NCI-H524 (cell line): ENCODE data around the gene KAZALD1.
A peak's percentile ranks its signal among the peaks of the same experiment; 100 is the strongest.

Source experiments
- DNase-seq, 2 experiments: peaks; one replicate each; lab custom pipeline; 2025; lab: John Stamatoyannopoulos, UW

The KAZALD1 gene

DNA sequence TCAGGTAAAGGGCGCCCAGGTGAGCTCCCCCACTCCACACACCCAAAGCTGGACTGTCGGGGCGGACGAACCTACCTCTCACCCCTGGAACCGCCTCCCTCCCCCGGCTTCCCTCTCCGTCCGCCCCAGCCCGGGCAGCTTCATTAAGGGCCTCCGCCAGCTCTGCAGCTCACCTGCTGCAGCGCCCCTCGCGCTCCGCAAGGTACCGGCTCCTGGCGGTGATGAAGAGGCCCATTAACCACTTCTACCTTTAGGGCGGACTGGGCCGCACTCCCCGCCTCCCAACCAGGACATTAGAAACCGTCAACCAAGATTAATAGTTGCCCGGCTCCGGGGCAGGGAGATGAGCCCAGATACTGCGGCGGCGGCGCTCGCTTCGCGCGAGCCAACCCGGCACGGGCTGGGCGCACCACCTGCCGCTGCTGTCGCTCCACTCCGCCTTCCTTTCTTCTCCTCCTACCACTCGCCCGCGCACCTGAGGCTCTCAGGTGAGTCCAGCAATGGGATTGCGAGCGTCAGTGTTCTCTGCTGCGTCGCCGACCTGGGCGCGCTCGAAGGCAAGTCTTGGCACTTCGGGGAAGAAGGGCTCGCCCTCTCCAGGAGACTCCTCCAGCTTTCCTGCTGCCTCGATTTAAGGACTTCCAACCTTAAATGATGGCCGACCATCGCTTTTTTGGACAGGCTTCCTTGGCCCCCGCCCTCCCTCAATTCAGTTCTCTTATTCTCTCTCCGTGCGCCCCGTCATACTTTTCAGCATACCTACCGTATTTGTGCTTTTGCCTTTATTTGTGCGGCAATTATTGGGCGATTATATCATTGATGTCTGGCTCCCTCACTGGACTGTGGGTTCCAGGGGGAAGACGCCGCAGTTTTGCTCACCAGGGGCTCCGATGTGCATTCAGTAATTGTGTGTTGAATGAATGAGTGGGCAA, 13.6 kb upstream of the KAZALD1 start:
- DNase-seq: no peak

DNA sequence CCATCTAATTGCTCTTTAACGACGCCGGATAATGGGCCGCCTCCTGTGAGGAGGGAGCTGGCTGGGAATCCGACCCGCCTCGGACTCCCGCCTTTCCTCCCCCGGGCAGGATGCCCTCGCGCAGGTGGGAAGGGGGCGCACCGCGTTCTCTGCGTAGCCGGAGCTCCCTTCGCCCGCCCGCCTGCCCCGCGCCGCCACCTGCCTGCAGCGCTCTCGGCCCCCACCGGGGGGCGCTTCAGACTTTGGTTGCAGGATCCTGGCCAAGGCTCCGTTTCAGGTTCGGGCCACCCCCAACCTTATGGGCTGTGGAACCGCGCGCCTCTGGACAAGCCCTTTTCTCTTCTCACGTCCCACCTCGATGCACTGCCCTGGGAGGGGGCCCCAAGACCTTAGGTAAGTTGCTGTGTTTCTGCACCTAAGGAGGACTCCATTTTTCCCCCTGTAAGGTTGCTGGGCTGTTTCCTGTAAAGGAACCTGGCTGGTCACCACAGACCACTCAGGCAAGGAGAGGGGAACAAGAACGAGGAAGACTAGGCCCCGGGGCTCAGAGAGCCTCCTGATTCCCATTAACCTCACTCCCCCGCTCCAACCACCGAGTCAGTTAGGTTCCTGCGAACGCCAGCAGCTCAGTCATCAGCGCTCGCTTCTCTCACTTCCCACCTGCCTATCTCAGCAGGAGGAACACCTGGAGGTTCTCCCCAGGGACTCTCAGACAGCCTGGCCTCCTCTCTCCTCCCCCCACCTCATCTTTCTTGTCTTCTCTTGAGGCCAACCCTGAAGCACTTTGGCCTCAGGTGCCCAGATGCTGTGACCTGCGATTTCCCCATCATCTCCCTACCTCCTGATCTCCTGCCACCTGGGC, 11.3 kb upstream of the KAZALD1 start:
- peak in 1 of 2 experiments; percentile 33 for DNase-seq

DNA sequence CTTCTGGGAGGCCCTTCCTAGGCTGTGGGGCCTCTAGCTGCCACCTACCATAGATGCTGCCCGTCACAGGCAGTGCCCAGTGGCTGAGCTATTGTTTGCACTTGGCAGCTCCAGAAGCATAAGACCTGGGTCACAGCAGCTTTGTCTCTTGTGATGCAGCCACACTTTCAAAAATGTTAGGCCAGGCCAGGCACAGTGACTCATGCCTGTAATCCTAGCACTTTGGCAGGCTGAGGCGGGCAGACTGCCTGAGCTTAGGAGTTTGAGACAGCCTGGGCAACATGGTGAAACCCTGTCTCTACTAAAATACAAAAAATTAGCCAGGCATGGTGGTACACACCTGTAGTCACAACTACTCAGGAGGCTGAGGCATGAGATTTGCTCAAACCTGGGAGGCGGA, 9.5 kb upstream of the KAZALD1 start:
- no peak for DNase-seq

DNA sequence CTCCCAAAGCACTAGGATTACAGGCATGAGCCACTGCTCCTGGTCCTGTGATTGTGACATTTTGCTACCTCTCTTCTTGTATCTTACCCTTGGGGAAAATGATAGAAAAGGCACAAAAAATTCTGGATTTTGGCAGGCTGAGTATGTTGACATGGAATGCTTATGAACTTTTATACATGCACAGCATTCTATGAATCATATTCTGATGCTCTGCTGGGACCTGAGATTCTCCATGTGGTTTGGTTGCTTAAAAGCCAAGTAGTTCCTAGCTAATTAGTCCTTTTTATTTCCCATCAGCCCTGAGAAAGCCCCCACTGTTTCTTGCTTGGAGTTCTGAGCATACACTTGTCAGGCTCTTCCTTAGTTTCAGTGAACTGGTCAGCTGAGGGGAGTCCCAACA, 8.3 kb upstream of the KAZALD1 start:
- no peak for DNase-seq

DNA sequence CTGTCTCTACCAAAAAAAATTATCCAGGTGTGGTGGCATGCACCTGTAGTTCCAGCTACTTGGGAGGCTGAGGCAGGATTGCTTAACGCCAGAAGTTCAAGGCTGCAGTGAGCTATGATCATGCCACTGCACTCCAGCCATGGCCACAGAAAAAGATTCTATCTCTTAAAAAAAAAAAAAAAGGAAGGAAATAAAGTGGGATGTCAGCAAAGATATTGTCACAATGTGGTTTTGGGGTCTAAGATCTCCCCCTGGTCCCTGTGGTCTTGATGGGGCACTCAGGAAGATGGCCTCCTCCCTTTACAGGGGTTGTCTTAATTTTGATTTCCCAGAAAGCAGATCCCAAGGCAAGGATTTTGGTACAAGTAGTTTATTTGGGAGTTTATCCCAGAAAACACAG, 7.4 kb upstream of the KAZALD1 start:
- no peak for DNase-seq

DNA sequence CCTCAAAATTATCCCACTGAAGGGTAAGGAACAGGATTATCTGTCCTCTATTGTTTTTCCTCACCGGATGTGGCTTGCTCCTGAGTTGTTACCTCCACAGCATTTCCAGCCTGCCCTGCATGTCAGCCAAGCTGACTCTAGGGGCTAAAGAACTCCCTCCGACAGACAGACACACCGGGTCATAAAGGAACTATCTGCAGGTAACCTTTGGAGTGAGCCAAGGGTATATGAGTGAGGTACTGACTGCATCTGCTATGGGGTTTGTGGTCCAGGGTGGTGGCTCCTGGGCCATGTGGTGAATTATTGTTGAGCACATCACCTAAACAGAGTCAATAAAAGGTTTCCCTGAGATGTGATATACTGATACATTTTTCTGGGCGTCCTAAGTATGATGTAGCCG, 6.9 kb upstream of the KAZALD1 start:
- DNase-seq: no peak

DNA sequence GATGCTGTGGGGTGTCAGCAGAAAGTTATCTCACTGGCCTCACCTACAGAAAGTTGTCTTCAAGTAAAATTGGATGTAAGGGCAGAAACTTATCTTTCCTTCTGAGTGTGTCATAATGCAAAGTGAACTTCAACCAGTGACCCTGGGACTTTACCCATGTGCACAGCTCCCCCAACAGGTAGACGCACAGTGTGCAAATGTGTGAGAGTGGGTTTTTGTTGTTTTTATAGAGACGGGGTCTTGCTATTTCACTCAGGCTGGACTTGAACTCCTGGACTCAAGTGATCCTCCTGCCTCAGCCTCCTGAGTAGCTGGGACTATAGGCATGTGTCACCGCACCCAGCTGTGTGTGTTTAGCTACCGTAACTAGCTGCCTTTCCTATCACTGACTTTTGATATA, 6.4 kb upstream of the KAZALD1 start:
- DNase-seq: no peak

DNA sequence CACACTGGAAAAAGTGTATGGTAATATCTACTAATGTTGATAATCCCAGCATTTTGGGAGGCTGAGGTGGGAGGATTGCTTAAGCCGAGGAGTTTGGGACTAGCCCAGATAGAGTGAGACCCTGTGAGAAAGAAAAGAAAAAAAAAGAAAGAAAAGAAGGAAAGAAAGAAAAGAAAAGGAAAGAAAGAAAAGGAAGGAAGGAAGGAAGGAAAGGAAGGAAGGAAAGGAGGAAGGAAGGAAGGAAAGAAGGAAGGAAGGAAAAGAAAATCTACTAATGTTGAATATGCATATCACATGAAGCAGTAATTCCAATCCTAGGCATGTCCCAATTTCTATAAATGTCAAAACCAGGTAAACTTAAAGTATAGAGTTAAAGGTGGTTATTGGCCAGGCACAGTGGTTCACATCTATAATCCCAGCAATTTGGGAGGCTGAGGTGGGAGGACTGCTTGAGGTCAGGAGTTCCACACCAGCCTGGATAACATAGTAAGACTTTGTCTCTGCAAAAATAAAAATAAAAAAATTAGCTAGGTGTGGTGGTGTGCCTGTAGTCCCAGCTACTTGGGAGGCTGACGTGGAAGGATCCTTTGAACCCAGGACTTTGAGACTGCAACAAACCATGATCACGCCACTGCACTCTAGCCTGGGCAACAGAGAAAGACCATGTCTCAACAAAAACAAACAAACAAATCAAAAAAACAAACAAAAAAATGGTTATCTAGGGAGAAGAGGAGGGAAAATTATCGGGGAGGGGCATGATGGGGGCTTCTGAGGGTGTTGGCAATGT, 5.2 kb upstream of the KAZALD1 start:
- no peak for DNase-seq

DNA sequence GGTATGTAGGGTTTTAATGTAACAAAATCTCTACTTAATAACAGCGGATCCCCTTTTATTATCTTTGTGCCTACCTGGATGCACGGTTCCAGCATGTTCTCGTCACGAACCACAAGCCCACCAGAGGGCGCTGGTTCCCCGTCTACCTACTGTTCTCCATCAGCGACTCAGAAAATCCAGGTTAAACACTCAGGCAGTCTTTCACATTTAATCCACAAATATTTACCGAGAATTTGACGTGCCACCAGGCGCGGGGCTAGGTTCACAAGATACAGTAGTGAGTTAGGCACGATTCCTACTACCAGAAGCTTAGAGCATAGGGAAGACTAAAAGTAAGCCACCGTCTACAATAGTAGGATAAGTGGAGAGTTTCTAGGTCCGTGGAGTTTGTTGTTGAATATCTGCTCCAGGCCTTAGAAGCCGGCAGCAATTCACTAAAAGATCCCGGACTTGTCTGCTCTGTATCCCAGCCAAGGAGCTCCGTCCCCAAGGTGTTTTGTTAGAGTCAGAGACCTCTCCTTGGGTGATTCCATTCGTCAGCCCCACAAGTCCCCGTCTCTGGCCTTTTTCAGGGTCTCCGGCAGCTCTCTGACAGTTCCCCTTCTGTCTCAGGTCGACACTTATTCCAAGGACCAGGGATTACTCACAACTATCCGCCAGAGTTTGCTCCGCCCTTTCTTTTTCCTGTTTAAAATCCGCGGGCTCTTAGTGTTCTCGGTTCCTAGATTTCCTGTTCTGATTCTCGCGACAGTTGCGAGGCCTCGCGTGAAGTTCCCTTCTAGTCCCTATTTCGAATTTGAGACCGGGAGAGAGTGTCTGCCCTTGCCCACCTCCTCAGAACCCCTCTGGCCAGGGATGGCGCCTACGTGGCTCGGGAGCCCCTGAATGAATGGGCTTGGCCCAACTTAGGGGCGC, 1.5 kb upstream of the KAZALD1 start:
- DNase-seq: peak; percentile 65 to 81

DNA sequence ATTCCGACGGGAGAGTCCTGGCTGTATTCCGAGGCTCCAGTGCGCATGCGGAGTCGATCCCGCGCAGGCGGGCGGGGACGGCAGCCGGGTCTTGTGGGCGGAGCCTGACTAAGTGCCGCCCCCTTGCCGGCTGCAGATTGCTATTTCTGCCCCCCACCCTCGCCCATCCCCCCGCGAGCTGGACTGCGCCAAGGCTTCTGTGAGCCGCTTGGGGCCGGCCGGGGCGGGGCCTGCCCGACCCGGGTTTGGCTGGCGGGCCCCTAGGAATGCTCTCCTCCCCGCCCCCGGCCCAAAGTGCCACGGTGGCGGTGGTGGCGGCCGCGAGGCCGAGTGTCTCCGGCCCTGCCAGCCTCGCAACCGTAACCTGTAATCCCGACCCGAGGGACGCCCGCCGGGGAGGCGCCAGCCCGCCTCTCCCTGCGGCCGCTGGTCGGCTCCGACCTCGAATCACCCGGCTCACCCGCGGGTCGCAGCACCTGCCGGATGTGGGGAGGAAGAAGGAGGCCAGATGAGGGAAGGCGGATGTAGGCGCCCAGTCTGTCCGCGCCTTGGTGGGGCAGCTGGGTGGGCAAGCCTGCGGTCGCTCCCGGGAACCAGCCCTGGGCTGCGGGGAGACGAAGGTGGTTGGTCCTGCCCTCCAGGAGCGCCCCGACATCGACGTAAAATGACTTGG, 702 bp upstream of the KAZALD1 start:
- DNase-seq: peak; percentile 65 to 76

DNA sequence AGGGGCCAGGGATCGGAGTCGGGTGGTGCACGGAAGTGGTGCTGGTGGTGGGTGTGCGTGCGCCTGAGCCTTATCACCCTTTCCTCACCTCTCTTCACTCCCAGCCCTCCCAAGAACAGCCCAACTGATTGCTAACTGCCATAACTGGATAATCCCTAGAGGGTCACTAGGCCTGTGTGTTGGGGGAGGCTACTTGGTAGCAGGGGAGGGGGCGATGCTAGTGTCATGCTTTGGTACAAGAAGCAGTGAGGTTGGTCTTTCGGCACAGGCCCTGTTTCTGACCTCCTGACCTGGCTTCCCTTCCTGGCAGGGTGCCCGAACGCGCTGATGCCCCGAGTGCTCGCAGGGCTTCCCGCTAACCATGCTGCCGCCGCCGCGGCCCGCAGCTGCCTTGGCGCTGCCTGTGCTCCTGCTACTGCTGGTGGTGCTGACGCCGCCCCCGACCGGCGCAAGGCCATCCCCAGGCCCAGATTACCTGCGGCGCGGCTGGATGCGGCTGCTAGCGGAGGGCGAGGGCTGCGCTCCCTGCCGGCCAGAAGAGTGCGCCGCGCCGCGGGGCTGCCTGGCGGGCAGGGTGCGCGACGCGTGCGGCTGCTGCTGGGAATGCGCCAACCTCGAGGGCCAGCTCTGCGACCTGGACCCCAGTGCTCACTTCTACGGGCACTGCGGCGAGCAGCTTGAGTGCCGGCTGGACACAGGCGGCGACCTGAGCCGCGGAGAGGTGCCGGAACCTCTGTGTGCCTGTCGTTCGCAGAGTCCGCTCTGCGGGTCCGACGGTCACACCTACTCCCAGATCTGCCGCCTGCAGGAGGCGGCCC, 652 bp downstream of the KAZALD1 start:
- DNase-seq: peak in 1 of 2 experiments; percentile 43

DNA sequence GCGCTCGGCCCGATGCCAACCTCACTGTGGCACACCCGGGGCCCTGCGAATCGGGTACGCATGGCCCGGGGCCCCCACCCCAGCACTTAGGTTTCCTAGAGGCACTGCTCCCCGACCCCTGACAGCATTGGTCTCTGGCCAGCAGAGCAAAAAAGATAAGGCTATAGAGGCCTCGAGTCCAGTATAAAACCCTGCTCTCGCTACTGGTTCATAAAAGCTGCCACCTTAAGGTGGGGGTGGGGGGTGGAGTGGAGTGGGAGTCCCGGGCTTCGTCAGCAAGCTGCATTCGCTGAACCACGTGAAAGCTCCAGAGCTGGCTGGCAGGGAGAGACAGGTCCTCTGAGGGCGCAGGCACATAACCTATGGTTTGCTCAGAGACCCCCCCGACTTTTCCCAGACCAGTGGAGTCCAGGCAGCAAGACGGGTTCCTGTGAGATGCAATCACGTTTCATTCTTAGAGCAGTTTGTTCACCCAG, 1.3 kb downstream of the KAZALD1 start:
- DNase-seq: no peak

DNA sequence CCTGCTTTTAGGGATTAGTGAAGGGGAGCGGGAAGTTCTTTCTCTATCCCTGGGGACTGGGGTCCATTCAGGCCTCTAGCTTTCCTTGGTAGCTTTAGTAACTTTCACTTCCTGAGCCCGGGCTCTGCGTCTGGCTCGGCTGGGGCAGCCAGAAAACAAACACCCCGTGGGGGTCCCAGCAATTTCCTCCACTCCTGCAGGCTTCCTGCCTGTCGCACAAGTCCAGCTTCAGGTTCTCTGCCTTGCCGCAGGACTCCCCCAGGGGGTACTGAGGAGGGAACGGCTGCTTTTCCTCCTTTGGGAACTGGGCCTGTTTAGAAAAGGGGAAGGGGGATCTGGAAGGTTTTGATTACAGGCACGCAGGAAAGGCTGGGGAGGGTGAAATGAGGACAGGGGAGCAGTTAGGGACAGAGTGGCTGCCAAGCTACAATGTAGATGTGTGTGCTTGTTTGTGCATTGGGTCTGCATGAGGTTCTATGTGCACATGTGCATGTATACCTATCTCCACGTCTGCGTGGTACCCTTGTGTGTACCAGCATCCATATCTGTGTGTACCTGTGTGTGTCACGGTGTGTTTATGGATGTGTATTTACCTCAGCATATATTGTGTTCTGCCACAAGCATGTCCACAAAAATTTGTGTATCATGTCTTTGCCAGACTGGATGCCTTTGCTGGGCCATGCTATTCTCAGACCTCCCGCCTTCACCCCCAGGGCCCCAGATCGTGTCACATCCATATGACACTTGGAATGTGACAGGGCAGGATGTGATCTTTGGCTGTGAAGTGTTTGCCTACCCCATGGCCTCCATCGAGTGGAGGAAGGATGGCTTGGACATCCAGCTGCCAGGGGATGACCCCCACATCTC, 2.0 kb downstream of the KAZALD1 start:
- DNase-seq: no peak

DNA sequence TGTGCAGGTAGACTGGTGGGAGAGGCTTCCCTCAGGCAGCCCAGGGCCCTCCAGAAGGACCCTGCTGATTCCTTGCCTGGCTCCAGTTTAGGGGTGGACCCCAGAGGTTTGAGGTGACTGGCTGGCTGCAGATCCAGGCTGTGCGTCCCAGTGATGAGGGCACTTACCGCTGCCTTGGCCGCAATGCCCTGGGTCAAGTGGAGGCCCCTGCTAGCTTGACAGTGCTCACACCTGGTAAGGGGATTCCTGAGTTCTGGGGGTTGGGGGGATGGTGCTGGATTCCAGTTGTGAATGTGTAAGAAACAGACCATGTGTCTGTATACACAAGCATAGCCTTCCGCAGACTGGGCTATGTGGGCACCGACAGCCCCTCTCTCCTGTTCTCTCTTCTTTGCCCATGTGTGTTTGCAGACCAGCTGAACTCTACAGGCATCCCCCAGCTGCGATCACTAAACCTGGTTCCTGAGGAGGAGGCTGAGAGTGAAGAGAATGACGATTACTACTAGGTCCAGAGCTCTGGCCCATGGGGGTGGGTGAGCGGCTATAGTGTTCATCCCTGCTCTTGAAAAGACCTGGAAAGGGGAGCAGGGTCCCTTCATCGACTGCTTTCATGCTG, 2.7 kb downstream of the KAZALD1 start:
- DNase-seq: no peak

DNA sequence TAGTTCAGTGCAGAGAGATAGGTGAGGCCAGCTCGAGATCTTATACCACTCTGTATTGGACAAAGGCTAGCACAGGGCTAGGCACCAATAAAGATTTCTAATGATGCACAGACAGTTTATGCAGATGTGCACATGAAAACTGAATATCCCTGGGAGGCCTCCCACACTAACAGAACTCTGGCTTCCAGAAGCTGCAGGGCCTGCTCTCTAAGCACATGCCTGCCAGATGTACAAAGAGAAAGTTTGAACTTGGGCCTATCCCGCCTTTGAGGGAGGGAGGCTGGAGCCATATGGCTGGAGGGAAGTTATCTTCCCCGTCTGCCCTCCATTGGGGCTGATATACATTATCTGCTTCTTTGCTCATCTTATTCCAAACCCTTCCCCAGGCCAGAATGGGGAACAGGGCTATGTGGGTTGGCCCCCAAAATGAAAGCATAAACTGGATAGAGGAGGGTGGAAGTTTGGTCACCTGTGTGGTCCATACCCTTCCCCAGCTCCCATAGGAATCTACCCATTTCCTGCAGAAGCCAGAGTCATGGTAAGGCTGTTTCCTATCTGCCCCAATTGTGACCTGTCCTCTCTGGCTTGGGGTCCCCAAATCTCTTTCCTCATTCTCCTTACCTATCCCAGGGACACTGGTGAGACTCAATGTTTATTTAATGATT, 3.8 kb downstream of the KAZALD1 start:
- no peak for DNase-seq

DNA sequence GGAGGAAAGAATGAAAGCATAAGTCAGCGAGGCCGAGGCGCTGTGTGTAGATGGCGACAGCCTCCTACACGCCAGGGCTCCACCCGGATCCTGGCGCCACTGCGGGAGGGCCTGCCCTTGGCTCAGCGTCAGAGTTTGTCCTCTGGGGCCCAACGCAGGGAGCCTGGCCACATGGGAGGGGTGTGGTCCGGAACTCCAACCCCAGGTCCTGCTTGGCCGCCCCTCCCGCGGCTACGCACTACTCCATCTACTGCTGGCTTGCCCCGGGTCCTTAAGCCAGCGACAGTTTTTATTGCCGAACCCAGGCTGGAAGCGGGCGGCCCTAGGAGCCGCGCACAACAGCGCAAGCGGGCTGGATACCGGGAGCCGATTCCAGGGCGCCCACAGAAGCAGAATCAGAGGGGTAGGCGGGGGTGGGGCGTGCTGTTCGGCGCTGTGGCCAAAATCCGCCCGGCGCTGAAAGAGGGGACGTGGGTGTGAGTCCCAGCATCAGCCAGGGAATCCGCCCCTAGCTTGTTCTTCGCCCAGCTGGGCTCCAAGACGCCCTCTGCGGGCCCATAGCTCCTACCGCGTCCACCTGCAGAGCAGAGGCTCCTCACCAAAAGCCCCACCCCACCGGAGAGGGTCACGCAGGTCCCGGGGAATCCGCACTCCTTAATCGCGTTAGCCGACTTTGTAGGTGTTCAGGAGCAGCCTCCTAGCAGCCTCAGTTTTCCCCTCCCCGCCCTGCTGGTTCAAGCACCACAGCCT, 4.5 kb downstream of the KAZALD1 start:
- peak in 1 of 2 experiments; percentile 38 for DNase-seq

DNA sequence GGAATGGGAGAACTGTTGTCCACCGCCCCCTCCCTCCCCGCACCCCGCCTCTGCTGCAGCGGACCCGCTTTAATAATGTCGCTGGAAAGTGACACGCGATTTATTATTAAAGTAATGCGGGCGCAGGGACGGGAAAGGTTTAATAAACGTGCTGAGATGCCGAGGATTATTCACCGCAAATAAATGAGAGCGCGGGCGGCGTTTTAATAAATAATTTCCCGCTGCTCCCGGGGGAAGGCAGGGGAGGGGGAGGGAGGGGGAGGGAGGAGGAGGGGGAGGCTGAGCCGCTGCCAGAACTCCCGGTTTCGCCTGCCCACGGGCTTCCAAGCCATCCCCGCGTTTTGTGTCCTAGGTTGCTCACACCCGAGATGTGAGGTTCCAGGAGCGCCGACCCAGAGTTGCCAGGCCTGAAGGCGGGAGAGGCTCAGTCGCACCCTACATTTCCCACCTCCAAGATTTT, 5.1 kb downstream of the KAZALD1 start:
- peak in 1 of 2 experiments; percentile 24 for DNase-seq
